ENCODE results near the gene ZNF385D. TPM values are rescaled to one million over a fixed set of nuclear protein-coding genes. Genes with fewer than 3 reads are reported as not detected.

ZNF385D gene, protein sequence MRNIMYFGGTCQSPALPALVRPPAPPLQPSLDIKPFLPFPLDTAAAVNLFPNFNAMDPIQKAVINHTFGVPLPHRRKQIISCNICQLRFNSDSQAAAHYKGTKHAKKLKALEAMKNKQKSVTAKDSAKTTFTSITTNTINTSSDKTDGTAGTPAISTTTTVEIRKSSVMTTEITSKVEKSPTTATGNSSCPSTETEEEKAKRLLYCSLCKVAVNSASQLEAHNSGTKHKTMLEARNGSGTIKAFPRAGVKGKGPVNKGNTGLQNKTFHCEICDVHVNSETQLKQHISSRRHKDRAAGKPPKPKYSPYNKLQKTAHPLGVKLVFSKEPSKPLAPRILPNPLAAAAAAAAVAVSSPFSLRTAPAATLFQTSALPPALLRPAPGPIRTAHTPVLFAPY
- total RNA-seq (2022) (not detected in 2 replicates), Bru-seq, nascent RNA (percentile 3 among the genes with signal in this experiment), BruChase-seq, experiment 1, labeled RNA remaining after a 6-hour chase (percentile 2 among the genes with signal in this experiment), BruChase-seq, experiment 2, labeled RNA remaining after a 2-hour chase (percentile 0 among the genes with signal in this experiment)
- long read RNA-seq = 0 reads

DNA sequence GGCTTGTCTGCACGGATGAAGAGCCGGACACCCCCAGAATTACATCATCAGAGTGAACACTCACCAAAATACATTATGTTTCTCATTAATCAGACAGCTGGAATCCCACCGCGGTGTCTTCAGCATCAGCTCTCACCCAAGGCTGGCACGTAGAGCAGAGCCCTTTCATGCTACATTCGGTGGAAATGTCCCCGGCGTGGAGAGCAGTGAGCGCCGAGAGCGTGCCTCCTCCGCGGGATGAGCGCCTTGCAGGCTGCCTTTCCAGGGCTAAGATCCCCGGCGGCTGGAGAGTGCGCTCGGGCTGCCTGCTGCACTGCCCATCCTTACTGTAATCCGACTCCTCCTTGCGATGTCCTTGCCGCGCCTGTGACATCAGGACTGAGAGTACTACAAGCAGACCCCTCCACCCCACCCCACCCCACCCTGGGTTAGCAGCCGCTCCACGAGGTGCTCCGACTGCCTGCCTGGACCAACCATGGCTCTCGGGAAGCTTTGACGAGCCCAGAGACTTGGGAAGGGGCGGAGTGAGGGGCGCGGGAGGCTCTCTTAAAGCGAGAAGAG lies at the start of gene ZNF385D:
Gene ZNF385D (minus strand): TSS at position 380 of the 561 bp plus-strand sequence. CDS start 294 bp downstream, at position 86.
- Mint-ChIP-seq H3K27ac (ENCODE audit: unreplicated experiment) (no peak within 1 kb of the TSS), H3K27me3 (ENCODE audit: unreplicated experiment) (no peaks in the 10 kb centered on the region), H3K9me3 (ENCODE audit: low read depth, unreplicated experiment) (peaks cover under 1% of the 10 kb centered on the region), H3K36me3 (ENCODE audit: insufficient read depth, unreplicated experiment) (no peaks in the 10 kb centered on the region), H3K4me3 (ENCODE audit: low read depth, unreplicated experiment) (no peak within 1 kb of the TSS), H3K4me1 (ENCODE audit: low read depth, unreplicated experiment) (no peaks in the 10 kb centered on the region)
- TF ChIP-seq, protein P1, sequence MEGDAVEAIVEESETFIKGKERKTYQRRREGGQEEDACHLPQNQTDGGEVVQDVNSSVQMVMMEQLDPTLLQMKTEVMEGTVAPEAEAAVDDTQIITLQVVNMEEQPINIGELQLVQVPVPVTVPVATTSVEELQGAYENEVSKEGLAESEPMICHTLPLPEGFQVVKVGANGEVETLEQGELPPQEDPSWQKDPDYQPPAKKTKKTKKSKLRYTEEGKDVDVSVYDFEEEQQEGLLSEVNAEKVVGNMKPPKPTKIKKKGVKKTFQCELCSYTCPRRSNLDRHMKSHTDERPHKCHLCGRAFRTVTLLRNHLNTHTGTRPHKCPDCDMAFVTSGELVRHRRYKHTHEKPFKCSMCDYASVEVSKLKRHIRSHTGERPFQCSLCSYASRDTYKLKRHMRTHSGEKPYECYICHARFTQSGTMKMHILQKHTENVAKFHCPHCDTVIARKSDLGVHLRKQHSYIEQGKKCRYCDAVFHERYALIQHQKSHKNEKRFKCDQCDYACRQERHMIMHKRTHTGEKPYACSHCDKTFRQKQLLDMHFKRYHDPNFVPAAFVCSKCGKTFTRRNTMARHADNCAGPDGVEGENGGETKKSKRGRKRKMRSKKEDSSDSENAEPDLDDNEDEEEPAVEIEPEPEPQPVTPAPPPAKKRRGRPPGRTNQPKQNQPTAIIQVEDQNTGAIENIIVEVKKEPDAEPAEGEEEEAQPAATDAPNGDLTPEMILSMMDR (IDR thresholded peaks at IDR 0.05; ENCODE audit: unreplicated experiment) = no peak
- intact Hi-C loops (cut with micrococcal nuclease; ENCODE audit: unreplicated experiment) = loop anchor here (5.0 kb wide), 1 partner anchor 366 kb away; no protein-coding TSS in a partner anchor
- CTCF ChIA-PET = interaction anchor here (0.6 kb wide), 1 partner anchor 200 kb away, joined by 3 read pairs; no protein-coding TSS in a partner anchor
- no TSS peak for BruUV-seq (replicated peaks)
- no peak for DNase-seq

DNA sequence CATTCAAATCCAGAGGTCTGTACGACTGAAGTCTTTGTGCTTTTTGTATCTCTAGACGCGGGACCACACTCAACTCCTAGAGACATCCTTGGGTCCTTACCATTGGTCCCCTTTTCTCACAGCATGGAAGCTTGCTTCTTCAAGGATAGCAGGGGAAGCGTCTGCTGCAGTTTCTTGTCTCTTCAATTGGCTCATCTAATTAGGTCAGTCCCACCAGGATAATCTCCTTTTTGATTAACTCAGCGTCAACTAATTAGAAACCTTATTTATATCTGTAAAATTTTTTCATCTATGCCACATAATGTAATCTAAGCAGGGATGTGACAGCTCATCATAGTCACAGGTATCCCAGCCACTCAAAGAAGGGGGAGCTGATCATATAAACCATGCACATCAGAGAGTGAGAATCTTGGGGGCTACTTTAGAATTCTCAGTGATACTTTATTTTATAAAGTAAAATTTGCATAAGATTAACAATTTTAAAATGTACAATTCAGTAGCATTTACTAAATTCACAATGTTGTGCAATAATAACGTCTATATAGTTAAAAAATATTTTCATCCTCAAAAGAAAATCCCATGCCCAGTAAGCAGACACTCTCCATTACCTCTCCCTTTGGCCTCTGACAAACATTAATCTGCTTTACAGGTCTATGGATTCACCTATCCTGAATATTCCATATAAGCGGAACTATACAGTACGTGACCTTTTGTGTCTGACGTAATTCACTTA lies 47.5 kb upstream of the ZNF385D start:
- Mint-ChIP-seq H3K27me3 (ENCODE audit: unreplicated experiment) (no peaks in the 10 kb centered on the region), H3K9me3 (ENCODE audit: low read depth, unreplicated experiment) (peaks cover 7% of the 10 kb centered on the region), H3K36me3 (ENCODE audit: insufficient read depth, unreplicated experiment) (no peaks in the 10 kb centered on the region), H3K4me1 (ENCODE audit: low read depth, unreplicated experiment) (no peaks in the 10 kb centered on the region), H3K4me3 (ENCODE audit: low read depth, unreplicated experiment) (no peak overlapping the region), H3K27ac (ENCODE audit: unreplicated experiment) (no peak overlapping the region)
- TF ChIP-seq, protein P1 (IDR thresholded peaks at IDR 0.05; ENCODE audit: unreplicated experiment) = no peak
- CTCF ChIA-PET = interaction anchor here (1.1 kb wide), 1 partner anchor 25 kb away, joined by 3 read pairs; no protein-coding TSS in a partner anchor
- intact Hi-C loops (cut with micrococcal nuclease; ENCODE audit: unreplicated experiment) = no loop called here
- DNase-seq = no peak
- no TSS peak for BruUV-seq (replicated peaks)

DNA sequence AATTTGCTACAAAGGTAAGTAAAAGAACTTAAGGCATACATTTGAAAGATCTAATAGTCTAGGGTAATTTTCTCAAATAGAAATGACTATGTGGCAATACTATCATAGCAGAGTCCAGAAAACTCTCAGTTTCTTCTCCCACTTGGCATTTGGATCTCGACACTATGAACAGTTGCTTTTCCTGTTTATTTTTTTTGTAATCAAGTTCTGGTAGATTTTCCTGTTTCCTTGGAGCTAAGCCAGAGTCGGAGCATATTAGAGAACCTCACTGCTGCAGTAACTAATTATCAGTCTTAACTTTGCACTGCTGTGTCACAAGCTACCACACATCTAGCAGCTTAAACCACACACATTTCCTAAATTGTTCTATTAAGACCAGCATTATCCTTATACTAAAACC lies 44.9 kb upstream of the ZNF385D start:
- Mint-ChIP-seq H3K4me3 (ENCODE audit: low read depth, unreplicated experiment) (no peak overlapping the region), H3K4me1 (ENCODE audit: low read depth, unreplicated experiment) (no peaks in the 10 kb centered on the region), H3K27ac (ENCODE audit: unreplicated experiment) (no peak overlapping the region), H3K27me3 (ENCODE audit: unreplicated experiment) (no peaks in the 10 kb centered on the region), H3K9me3 (ENCODE audit: low read depth, unreplicated experiment) (peaks cover 5% of the 10 kb centered on the region), H3K36me3 (ENCODE audit: insufficient read depth, unreplicated experiment) (no peaks in the 10 kb centered on the region)
- CTCF ChIA-PET = no interaction called here
- DNase-seq = no peak
- TF ChIP-seq, protein P1 (IDR thresholded peaks at IDR 0.05; ENCODE audit: unreplicated experiment) = no peak
- intact Hi-C loops (cut with micrococcal nuclease; ENCODE audit: unreplicated experiment) = no loop called here
- no TSS peak for BruUV-seq (replicated peaks)

DNA sequence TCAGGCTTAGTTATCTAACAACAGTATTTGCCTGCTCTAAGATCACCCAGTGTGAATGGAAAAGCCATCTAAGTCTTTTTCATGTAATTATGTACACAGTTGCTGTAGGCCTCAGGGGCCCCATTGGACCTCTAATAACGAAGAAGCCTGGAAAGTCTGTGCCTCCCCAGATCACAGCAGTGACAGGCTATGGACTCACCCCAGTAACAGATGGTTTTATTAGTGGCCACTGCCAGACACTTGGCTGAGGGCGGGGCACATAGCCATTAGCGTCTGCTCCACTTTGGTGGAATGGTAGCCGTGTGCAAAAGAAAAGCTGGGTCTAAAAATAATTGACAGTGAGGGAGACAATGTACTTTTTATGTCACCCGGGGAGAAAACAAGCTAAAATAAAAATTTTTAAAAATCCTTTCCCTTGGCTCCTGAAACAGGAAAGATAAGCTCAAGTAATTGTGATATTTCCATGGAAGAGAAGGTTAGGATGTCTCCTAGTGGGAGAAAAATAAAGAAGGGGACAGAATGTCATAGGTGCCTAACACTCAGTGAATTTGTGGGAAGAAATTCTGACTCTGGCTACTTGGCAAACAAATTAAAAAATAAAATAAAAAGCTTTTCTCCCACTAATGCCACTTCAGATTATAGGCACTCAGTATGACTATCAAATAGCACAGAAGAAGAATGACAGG lies 44.3 kb upstream of the ZNF385D start:
- no peak for DNase-seq
- H3K4me3 Mint-ChIP-seq (ENCODE audit: low read depth, unreplicated experiment) = no peak overlapping the region
- no peaks in the 10 kb centered on the region for H3K27me3 Mint-ChIP-seq (ENCODE audit: unreplicated experiment)
- H3K36me3 Mint-ChIP-seq (ENCODE audit: insufficient read depth, unreplicated experiment) = no peaks in the 10 kb centered on the region
- TF ChIP-seq, protein P1 (IDR thresholded peaks at IDR 0.05; ENCODE audit: unreplicated experiment) = no peak
- no peak overlapping the region for H3K27ac Mint-ChIP-seq (ENCODE audit: unreplicated experiment)
- BruUV-seq (replicated peaks) = no TSS peak
- peaks cover 3% of the 10 kb centered on the region for H3K9me3 Mint-ChIP-seq (ENCODE audit: low read depth, unreplicated experiment)
- intact Hi-C loops (cut with micrococcal nuclease; ENCODE audit: unreplicated experiment) = no loop called here
- CTCF ChIA-PET = no interaction called here
- H3K4me1 Mint-ChIP-seq (ENCODE audit: low read depth, unreplicated experiment) = no peaks in the 10 kb centered on the region
